Right renal cortex interstitium (tissue), 3 donors: ENCODE measurements around the gene LRP3. TPM values are rescaled to one million over a fixed set of nuclear protein-coding genes. Genes with fewer than 3 reads are reported as not detected.
"Not testable (repeated sequence)": the region's sequence is repeated elsewhere in the genome, so short reads cannot be mapped to it uniquely, and the experiment has no call there.

Experiments
- DNase-seq, 3 donors: peaks; one replicate each; pipeline ENCODE4 v3.0.0-alpha.2; 2013; ENCODE audit warnings: low read depth in 3 of 3, low spot score in 2 of 3
- polyA plus RNA-seq, 3 donors: library from polyadenylated mRNA; unstranded; fragments of 120-200 nt; gene quantifications; one replicate each; pipeline ENCODE4 v1.2.1, GENCODE V29; 2013; ENCODE audit not compliant: insufficient read length in 3 of 3

Gene LRP3
- polyA plus RNA-seq, 3 donors: 18.1 to 21.5 (median 18.2) TPM

GRCh38 chr19:33175156-33175782 lies 18.9 kb upstream of the LRP3 start:
- no peak for DNase-seq

- DNase-seq: no peak
These were observed 18.1 kb upstream of the LRP3 start for GRCh38 chr19:33175886-33176669.

GRCh38 chr19:33176670-33177416 lies 17.3 kb upstream of the LRP3 start:
- peak; percentile 95 to 100 (median 97) for DNase-seq

GRCh38 chr19:33177417-33177979 lies 16.6 kb upstream of the LRP3 start:
- no peak for DNase-seq

- no peak for DNase-seq
These were observed 7.5 kb upstream of the LRP3 start for GRCh38 chr19:33186431-33187182.

- DNase-seq: no peak
These were observed 7.0 kb upstream of the LRP3 start for GRCh38 chr19:33187183-33187540.

- DNase-seq: no peak
These were observed 4.7 kb upstream of the LRP3 start for GRCh38 chr19:33189453-33189852.

- DNase-seq: not testable (repeated sequence)
These were observed 3.0 kb upstream of the LRP3 start for GRCh38 chr19:33191092-33191491.

GRCh38 chr19:33191501-33191900 lies 2.6 kb upstream of the LRP3 start:
- DNase-seq: no peak

GRCh38 chr19:33192010-33192409 lies 2.1 kb upstream of the LRP3 start:
- no peak for DNase-seq

- DNase-seq: no peak
These were observed 763 bp upstream of the LRP3 start for GRCh38 chr19:33193269-33193864.

- DNase-seq: no peak
These were observed 379 bp downstream of the LRP3 start for GRCh38 chr19:33194532-33194885.

GRCh38 chr19:33194886-33195644 lies 935 bp downstream of the LRP3 start:
- no peak for DNase-seq

GRCh38 chr19:33195645-33196347 lies 1.7 kb downstream of the LRP3 start:
- DNase-seq: no peak

- DNase-seq: no peak
These were observed 2.5 kb downstream of the LRP3 start for GRCh38 chr19:33196446-33197193.

- DNase-seq: no peak
These were observed 3.5 kb downstream of the LRP3 start for GRCh38 chr19:33197591-33198000.

GRCh38 chr19:33198169-33198568 lies 4.0 kb downstream of the LRP3 start:
- DNase-seq: no peak
